ENCODE data around the gene DOCK3. TPM values are rescaled to one million over a fixed set of nuclear protein-coding genes. Genes with fewer than 3 reads are reported as not detected.

Gene DOCK3
- total RNA-seq, 1 experiment from 2014 or later, result 8.3 TPM

DNA sequence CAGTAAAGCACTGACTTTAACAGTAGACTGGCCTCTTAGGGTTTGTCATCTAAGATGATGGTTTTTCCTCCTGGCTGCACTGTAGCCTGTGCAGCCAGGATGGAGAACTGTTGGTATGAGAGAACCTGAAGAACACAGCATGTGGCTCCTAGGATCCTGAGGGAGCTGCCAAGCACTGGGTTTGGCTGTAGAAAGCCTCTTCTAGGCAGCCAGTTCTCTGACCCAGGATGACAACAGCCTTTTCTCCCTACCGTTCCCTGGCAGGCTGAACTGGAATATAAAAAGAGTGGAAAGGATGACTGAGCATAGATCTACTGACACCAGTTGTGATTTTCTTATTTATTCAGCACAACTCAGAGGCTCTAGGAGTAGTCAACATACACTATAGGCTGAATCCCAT lies 676.0 kb downstream of the DOCK3 start:
- Mint-ChIP-seq H3K36me3 (ENCODE audit: insufficient read depth in 1 of 3, low read depth in 3 of 3) (peaks cover 0 to 24% (median 0%) of the 10 kb centered on the region in 3 experiments; a peak in 2 of 7 replicates), H3K9me3 (no peaks in the 10 kb centered on the region), H3K4me1 (peaks cover 0 to 7% of the 10 kb centered on the region in 2 experiments; a peak in 2 of 4 replicates), H3K27ac (no peak overlapping the region), H3K27me3 (ENCODE audit: low read depth) (no peaks in the 10 kb centered on the region), H3K4me3 (no peak overlapping the region)
- Histone ChIP-seq H2BK5ac (ENCODE audit: insufficient read length, low read length) (no peak overlapping the region), H3K23ac (ENCODE audit: insufficient read length, low read depth, low read length) (no peak overlapping the region), H3K23me2 (ENCODE audit: insufficient read length, low read depth, low read length, poor library complexity, severe bottlenecking) (no peaks in the 10 kb centered on the region), H3K27ac (ENCODE audit: insufficient read length, low read depth, low read length) (no peak overlapping the region), H3K18ac (ENCODE audit: insufficient read length, low read depth, low read length) (no peak overlapping the region), H4K8ac (replicated peaks; ENCODE audit: insufficient read length, low read depth, low read length) (no peak overlapping the region), H2BK120ac (ENCODE audit: low read depth, low read length, poor library complexity, severe bottlenecking) (no peak overlapping the region), H3K4me2 (ENCODE audit: insufficient read depth, insufficient read length, low read length) (no peak overlapping the region), H3K9me3 (ENCODE audit: control insufficient read depth, low read depth, low read length) (no peaks in the 10 kb centered on the region), H3T11ph (ENCODE audit: low read length) (no peak overlapping the region), H4K20me1 (ENCODE audit: control insufficient read depth, insufficient read depth, insufficient read length) (no peaks in the 10 kb centered on the region), H2AK5ac (ENCODE audit: insufficient read length, low read length) (no peak overlapping the region), H2BK20ac (ENCODE audit: low read depth, low read length, poor library complexity, severe bottlenecking) (no peak overlapping the region), H4K5ac (ENCODE audit: insufficient read length, low read depth, low read length) (no peak overlapping the region), H3K4me1 (ENCODE audit: insufficient read depth, low read length) (no peaks in the 10 kb centered on the region), H3K79me2 (ENCODE audit: insufficient read depth, low read length) (no peaks in the 10 kb centered on the region), H3K27me3 (ENCODE audit: insufficient read depth, low read length) (no peaks in the 10 kb centered on the region), H3K56ac (ENCODE audit: insufficient read length, low read depth, low read length) (no peak overlapping the region), H4K91ac (ENCODE audit: insufficient read length, low read depth, low read length) (no peak overlapping the region), H3K4ac (ENCODE audit: low read depth, low read length) (no peak overlapping the region), H3K14ac (ENCODE audit: insufficient read depth, low read length) (no peak overlapping the region), H2AFZ (ENCODE audit: low read length) (no peak overlapping the region), H3K79me1 (ENCODE audit: insufficient read depth, low read depth, low read length, poor library complexity, severe bottlenecking) (no peaks in the 10 kb centered on the region), H2BK15ac (ENCODE audit: low read depth, low read length) (no peak overlapping the region), H3K9ac (ENCODE audit: extremely low read depth, insufficient read length, low read length) (no peak overlapping the region), H2BK12ac (ENCODE audit: insufficient read length, low read depth, low read length) (no peak overlapping the region)
- no peak for DNase-seq
- no CpG with 5 or more reads among the region's 1 CpG for WGBS (ENCODE audit: extremely low coverage, insufficient read length, low lambda C conversion rate)
- TF ChIP-seq, protein P1, sequence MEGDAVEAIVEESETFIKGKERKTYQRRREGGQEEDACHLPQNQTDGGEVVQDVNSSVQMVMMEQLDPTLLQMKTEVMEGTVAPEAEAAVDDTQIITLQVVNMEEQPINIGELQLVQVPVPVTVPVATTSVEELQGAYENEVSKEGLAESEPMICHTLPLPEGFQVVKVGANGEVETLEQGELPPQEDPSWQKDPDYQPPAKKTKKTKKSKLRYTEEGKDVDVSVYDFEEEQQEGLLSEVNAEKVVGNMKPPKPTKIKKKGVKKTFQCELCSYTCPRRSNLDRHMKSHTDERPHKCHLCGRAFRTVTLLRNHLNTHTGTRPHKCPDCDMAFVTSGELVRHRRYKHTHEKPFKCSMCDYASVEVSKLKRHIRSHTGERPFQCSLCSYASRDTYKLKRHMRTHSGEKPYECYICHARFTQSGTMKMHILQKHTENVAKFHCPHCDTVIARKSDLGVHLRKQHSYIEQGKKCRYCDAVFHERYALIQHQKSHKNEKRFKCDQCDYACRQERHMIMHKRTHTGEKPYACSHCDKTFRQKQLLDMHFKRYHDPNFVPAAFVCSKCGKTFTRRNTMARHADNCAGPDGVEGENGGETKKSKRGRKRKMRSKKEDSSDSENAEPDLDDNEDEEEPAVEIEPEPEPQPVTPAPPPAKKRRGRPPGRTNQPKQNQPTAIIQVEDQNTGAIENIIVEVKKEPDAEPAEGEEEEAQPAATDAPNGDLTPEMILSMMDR (conservative IDR thresholded peaks at IDR 0.05), result no peak

Measured in H9 (cell line).